Uterus (tissue), 2 donors: ENCODE data around the gene UBE2E1.

Experiments
- POLR2A ChIP-seq, 2 donors: fragments of 450-650 bp; IDR thresholded peaks; one replicate each; pipeline ENCODE4 v1.6.1; 2016; ENCODE audit warnings: antibody characterized with exemption in 2 of 2, mild to moderate bottlenecking in 1 of 2, moderate library complexity in 1 of 2
- TF ChIP-seq, protein P1 (sequence below), 4 experiments: fragments of 200-600 bp in 2 of 4; fragments of 450-650 bp in 2 of 4; sonication (generic) in 2 of 4; IDR thresholded peaks; one replicate each; pipeline ENCODE4 v1.5.1; 2016 to 2019; ENCODE audit warnings: antibody characterized with exemption in 4 of 4, mild to moderate bottlenecking in 2 of 4, moderate library complexity in 1 of 4

DNA sequence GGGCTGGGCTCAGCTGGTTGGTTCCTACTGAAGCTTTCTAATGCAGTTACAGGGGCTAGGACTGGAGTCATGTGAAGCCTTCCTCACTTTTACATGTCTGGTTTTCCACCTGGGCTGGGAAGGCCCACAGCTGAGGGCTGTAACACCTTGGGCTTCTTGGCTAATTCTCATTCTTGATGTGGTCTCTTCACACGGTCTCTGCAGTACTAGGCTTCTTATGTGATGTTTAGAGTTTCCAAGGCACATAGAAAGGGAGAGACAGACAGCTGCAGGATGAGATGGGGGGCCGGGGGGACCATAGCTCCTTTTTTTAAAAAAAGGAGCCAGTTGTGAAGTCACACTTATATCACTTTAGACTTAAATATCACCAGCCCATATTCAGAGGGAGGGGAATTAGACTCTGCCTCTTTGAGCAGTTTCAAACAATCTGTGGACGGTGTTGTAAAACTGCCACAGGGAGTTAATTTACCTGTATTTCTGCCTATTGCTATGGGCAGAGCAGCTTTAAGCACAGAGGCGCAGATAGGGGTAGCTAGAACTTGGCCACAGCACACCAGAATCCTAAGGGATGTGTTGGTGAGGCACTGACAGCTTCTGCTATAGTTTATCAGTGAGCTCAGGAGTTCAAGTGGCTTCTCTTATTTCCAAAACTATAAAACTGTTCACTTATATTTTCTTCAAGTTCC is 64.4 kb downstream of the UBE2E1 start:
- TF ChIP-seq, protein P1, sequence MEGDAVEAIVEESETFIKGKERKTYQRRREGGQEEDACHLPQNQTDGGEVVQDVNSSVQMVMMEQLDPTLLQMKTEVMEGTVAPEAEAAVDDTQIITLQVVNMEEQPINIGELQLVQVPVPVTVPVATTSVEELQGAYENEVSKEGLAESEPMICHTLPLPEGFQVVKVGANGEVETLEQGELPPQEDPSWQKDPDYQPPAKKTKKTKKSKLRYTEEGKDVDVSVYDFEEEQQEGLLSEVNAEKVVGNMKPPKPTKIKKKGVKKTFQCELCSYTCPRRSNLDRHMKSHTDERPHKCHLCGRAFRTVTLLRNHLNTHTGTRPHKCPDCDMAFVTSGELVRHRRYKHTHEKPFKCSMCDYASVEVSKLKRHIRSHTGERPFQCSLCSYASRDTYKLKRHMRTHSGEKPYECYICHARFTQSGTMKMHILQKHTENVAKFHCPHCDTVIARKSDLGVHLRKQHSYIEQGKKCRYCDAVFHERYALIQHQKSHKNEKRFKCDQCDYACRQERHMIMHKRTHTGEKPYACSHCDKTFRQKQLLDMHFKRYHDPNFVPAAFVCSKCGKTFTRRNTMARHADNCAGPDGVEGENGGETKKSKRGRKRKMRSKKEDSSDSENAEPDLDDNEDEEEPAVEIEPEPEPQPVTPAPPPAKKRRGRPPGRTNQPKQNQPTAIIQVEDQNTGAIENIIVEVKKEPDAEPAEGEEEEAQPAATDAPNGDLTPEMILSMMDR (IDR thresholded peaks at IDR 0.05) = no peak
- TF ChIP-seq POLR2A (IDR thresholded peaks at IDR 0.05) = no peak
